Posterior cingulate gyrus (tissue), 11 donors: ENCODE results near the gene IARS1.

Experiments
- DNase-seq, 10 donors: peaks; one replicate each; pipeline versions ENCODE4 v3.0.0 to v3.0.0-alpha.2; 2020 to 2021; ENCODE audit warnings: mixed read lengths in 3 of 10
- intact Hi-C: fragments of 100-400 bp; cut with DNase I; formaldehyde crosslinking; loops from one replicate; pipeline ENCODE4 v1.15.1; 2023

Gene IARS1

GRCh38 chr9:92254381-92255337 is 38.8 kb downstream of the IARS1 start:
- DNase-seq: no peak
- intact Hi-C loops: no loop called here

- intact Hi-C loops: no loop called here
- DNase-seq: no peak
Observed at GRCh38 chr9:92253656-92254055, 39.8 kb downstream of the IARS1 start.

GRCh38 chr9:92247981-92248380 is 45.5 kb downstream of the IARS1 start:
- intact Hi-C loops: no loop called here
- DNase-seq: no peak

GRCh38 chr9:92247296-92247695 is 46.2 kb downstream of the IARS1 start:
- intact Hi-C loops: no loop called here
- DNase-seq: no peak

- DNase-seq: no peak
- intact Hi-C loops: no loop called here
Observed at GRCh38 chr9:92245005-92245797, 48.3 kb downstream of the IARS1 start.
